ENCODE data around the gene SFTPD. TPM values are rescaled to one million over a fixed set of nuclear protein-coding genes. Genes with fewer than 3 reads are reported as not detected.

The SFTPD gene
- polyA plus RNA-seq, 1 of the 3 experiments (the other 2 are of a cell fraction), result 0.03 TPM

DNA sequence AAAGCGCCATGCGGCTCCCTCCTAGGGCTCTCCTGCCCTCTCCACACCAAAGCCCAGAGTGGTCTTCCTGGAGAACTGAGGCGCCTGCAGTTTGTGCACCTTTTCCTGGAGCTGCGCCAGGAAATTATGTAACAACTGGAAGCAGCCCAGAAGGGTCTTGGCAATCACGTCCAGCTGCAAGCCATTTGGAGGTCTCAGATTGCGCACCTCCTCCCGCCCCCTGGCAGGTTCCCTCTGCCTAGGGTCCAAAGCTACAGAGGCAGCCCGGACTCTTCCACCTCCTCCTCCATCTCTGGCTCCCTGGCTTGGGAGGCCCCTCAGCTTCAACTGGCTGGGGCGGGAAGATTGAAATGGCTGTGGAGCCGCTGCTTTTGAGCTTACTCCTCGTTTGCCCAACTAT, 34.0 kb upstream of the SFTPD start (continued):
- no peak for TF ChIP-seq EZH2phosphoT487 (IDR thresholded peaks at IDR 0.05; ENCODE audit: borderline replicate concordance, low read depth)
- TF ChIP-seq USF1 (IDR thresholded peaks at IDR 0.05; ENCODE audit: borderline replicate concordance, low read depth), result no peak
- TF ChIP-seq ELF1 (IDR thresholded peaks at IDR 0.05), result no peak

DNA sequence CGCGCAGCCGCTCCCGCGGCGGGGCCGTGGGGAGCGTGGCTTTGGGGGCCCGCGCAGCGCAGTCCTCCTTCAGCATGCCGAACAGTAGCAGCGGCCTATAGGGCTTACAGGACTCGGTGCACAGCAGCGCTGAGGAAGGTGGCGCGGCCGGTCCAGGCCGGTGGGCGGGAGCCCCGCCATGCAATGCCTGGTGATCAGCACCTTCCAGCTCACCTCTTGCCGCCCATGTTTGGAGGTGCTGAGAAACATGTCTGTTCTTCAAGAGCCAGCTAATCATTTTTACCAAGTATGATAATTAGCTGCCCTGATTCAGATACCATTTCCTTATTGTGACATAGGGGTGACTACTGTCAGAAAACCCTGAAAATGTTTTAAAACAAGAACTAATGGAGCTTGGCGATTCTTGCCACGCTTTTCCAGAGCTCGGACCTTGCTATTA, 33.5 kb upstream of the SFTPD start:
- Histone ChIP-seq H4K20me1 (ENCODE audit: insufficient read depth) (no peaks in the 10 kb centered on the region), H3F3A (replicated peaks; ENCODE audit: insufficient read depth) (no peaks in the 10 kb centered on the region), H3K4me2 (peak overlapping the region; percentile 89; the same call in 1 of the 2 replicates), H3K4me1 (ENCODE audit: control insufficient read depth in 1 of 2, insufficient read depth in 2 of 2, low read depth in 1 of 2, low read length in 1 of 2) (no peaks in the 10 kb centered on the region; a peak in 2 of 4 replicates), H3K79me2 (ENCODE audit: insufficient read depth) (no peaks in the 10 kb centered on the region), H3K27me3 (ENCODE audit: insufficient read depth) (peaks cover 8% of the 10 kb centered on the region; the same call in 1 of the 2 replicates), H3K9me3 (no peaks in the 10 kb centered on the region), H3K36me3 (replicated peaks in 1 of 2; ENCODE audit: control insufficient read depth in 1 of 2, insufficient read depth in 2 of 2, low read length in 1 of 2) (no peaks in the 10 kb centered on the region), H3K4me3 (ENCODE audit: low read depth in 2 of 2, low read length in 1 of 2) (peak overlapping the region; percentile 63 to 68), H3K9me2 (no peaks in the 10 kb centered on the region), H2AFZ (ENCODE audit: low read depth) (peak overlapping the region; percentile 51; the same call in 1 of the 2 replicates), H3K27ac (ENCODE audit: low read depth in 2 of 2, low read length in 1 of 2) (no peak overlapping the region; a peak in 1 of 4 replicates), H3K9ac (no peak overlapping the region)
- ChIA-PET CTCF (no interaction called here), POLR2A (no interaction called here)
- TF ChIP-seq GATA2 (CRISPR knock-in tag; IDR thresholded peaks at IDR 0.05) (no peak), CTCF (IDR thresholded peaks at IDR 0.05) (no peak), USF2 (IDR thresholded peaks at IDR 0.05; ENCODE audit: borderline replicate concordance, low read depth, low read length) (no peak)
- WGBS (ENCODE audit: low lambda C conversion rate), result 70% methylated on average over 4 of the region's 25 CpGs
- peak; percentile 72 for DNase-seq

DNA sequence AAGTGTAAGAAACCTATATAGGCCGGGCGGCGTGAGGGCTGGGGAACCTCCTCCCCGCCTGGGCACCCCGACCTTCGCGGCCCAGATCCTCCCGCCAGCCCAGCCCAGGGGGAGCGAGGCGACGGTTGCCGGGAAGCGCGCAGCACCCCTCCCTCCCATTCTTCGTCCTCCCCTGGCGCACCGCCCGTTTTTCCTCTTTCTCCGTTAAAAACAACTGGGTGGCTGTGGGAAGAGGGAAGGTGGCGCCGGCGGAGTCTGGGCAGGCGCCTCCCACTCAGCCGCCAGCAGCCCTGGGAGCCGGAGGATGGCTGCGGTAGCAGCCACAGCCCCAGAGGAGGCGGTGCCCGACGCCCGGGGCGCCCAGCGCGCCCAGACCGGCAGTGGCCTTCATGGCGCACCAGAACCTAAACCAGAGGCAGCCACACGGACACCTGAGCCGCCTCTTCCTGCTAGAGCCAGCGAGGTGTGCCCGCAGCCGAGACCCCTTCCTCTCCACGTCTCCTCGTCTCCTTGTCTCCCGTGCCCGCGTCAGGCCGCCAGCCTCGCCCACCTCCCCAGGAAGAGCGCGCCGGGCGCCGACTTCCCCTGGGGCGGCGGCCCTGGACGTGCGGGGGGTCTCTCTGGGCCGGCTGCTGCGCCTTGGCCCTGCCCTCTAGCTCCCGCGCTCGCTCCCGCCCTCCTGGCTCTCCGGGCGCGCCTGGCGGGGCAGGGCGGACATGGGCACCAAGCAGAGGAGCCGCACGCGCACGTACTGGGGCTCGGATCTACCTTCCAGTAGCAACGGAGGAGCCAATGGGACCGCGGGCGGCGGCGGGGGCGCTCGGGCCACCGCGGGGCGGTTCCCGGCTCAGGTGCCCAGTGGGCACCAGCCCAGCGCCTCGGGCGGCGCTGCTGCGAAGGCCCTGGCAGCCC, 32.8 kb upstream of the SFTPD start:
- Histone ChIP-seq H3K36me3 (replicated peaks in 1 of 2; ENCODE audit: control insufficient read depth in 1 of 2, insufficient read depth in 2 of 2, low read length in 1 of 2) (no peaks in the 10 kb centered on the region), H3K79me2 (ENCODE audit: insufficient read depth) (no peaks in the 10 kb centered on the region), H3F3A (replicated peaks; ENCODE audit: insufficient read depth) (no peaks in the 10 kb centered on the region), H3K4me2 (peak overlapping the region; percentile 89), H3K4me3 (ENCODE audit: low read depth in 2 of 2, low read length in 1 of 2) (peak overlapping the region; percentile 63 to 68), H3K9me2 (no peaks in the 10 kb centered on the region), H4K20me1 (ENCODE audit: insufficient read depth) (no peaks in the 10 kb centered on the region), H3K9ac (peak overlapping the region; percentile 28; the same call in 1 of the 2 replicates), H2AFZ (ENCODE audit: low read depth) (peak overlapping the region; percentile 51; the same call in 1 of the 2 replicates), H3K27me3 (ENCODE audit: insufficient read depth) (peaks cover 8% of the 10 kb centered on the region; the same call in 1 of the 2 replicates), H3K4me1 (ENCODE audit: control insufficient read depth in 1 of 2, insufficient read depth in 2 of 2, low read depth in 1 of 2, low read length in 1 of 2) (no peaks in the 10 kb centered on the region; a peak in 1 of 4 replicates), H3K9me3 (no peaks in the 10 kb centered on the region), H3K27ac (ENCODE audit: low read depth in 2 of 2, low read length in 1 of 2) (peak overlapping the region in 1 of 2 experiments; percentile 86; a peak in 1 of 4 replicates)
- WGBS (ENCODE audit: low lambda C conversion rate), result 4% methylated on average over 24 of the region's 89 CpGs
- peak; percentile 88 for DNase-seq
- TF ChIP-seq MAX (IDR thresholded peaks at IDR 0.05; ENCODE audit: low read depth) (0 out of 2 replicates have a peak, but pooled peaks have one; percentile 20), MEF2A (IDR thresholded peaks at IDR 0.05; ENCODE audit: borderline replicate concordance, low read depth) (no peak)
- POLR2A ChIA-PET, result no interaction called here
- CTCF ChIA-PET, result interaction anchor here (0.6 to 1.1 kb wide), 3 partner anchors 13 to 151 kb away, joined by 3 to 4 read pairs (median 3); partner anchors contain the start of gene PLAC9
